DOHH2 (cell line): ENCODE results near the gene ABAT.

Experiments used
- H3F3A ChIP-seq: fragments of 200-600 bp; sonication (generic), shearing (Covaris generic); 2 replicates; pipeline ENCODE4 v1.6.0; 2016; ENCODE audit warnings: antibody characterized with exemption, mild to moderate bottlenecking; ENCODE audit not compliant: control insufficient read depth, insufficient read depth
- H3K27ac ChIP-seq: fragments of 200-600 bp; sonication (generic); 2 replicates; pipeline ENCODE4 v1.5.1; 2014; ENCODE audit warnings: low read depth, mild to moderate bottlenecking, low read length, moderate library complexity
- H3K27me3 ChIP-seq: fragments of 200-600 bp; sonication (generic); 2 replicates; pipeline ENCODE4 v1.6.1; 2014; ENCODE audit warnings: mild to moderate bottlenecking, low read length, mixed read lengths; ENCODE audit not compliant: control insufficient read depth
- H3K36me3 ChIP-seq: fragments of 200-600 bp; sonication (generic); 2 replicates; pipeline ENCODE4 v1.6.1; 2014; ENCODE audit warnings: mild to moderate bottlenecking, low read length, moderate library complexity, mixed read lengths; ENCODE audit not compliant: control insufficient read depth
- H3K4me1 ChIP-seq: fragments of 200-600 bp; sonication (generic); 2 replicates; pipeline ENCODE4 v1.6.1; 2014; ENCODE audit warnings: mild to moderate bottlenecking, low read length, mixed read lengths; ENCODE audit not compliant: control insufficient read depth
- H3K4me2 ChIP-seq: fragments of 200-600 bp; sonication (generic); 2 replicates; pipeline ENCODE4 v1.6.0; 2014; ENCODE audit warnings: mild to moderate bottlenecking, low read length, moderate library complexity
- H3K4me3 ChIP-seq: fragments of 200-600 bp; sonication (generic); 2 replicates; pipeline ENCODE4 v1.5.1; 2014; ENCODE audit warnings: mild to moderate bottlenecking, low read length, mixed read lengths
- H3K79me2 ChIP-seq: fragments of 200-600 bp; sonication (generic); 2 replicates; pipeline ENCODE4 v1.6.1; 2014; ENCODE audit warnings: mild to moderate bottlenecking, low read length, mixed read lengths; ENCODE audit not compliant: control insufficient read depth
- H3K9me2 ChIP-seq: fragments of 200-600 bp; sonication (generic); replicated peaks from 2 replicates; pipeline ENCODE4 v1.6.1; 2014; ENCODE audit warnings: mild to moderate bottlenecking, low read length, mixed read lengths; ENCODE audit not compliant: control insufficient read depth
- H3K9me3 ChIP-seq: fragments of 200-600 bp; sonication (generic); 2 replicates; pipeline ENCODE4 v1.6.1; 2014; ENCODE audit warnings: antibody characterized with exemption, low read length, mixed read lengths; ENCODE audit not compliant: control insufficient read depth, insufficient read depth
- H4K20me1 ChIP-seq: fragments of 200-600 bp; sonication (generic); 2 replicates; pipeline ENCODE4 v1.6.0; 2014; ENCODE audit warnings: low read depth, mild to moderate bottlenecking, antibody characterized with exemption, low read length, moderate library complexity; ENCODE audit not compliant: control insufficient read depth, insufficient read depth
- EZH2phosphoT487 ChIP-seq: fragments of 200-600 bp; sonication (generic); IDR thresholded peaks from 2 replicates; pipeline ENCODE4 v1.6.1; 2017; ENCODE audit warnings: borderline replicate concordance, mild to moderate bottlenecking, antibody characterized with exemption, low read length, moderate library complexity, mixed read lengths
- TF ChIP-seq, protein P1 (sequence below): fragments of 200-600 bp; sonication (generic); IDR thresholded peaks from one replicate; pipeline ENCODE4 v1.5.1; 2014; ENCODE audit warnings: antibody characterized with exemption, mild to moderate bottlenecking, low read depth, low read length; ENCODE audit not compliant: poor library complexity, severe bottlenecking

Gene ABAT

DNA sequence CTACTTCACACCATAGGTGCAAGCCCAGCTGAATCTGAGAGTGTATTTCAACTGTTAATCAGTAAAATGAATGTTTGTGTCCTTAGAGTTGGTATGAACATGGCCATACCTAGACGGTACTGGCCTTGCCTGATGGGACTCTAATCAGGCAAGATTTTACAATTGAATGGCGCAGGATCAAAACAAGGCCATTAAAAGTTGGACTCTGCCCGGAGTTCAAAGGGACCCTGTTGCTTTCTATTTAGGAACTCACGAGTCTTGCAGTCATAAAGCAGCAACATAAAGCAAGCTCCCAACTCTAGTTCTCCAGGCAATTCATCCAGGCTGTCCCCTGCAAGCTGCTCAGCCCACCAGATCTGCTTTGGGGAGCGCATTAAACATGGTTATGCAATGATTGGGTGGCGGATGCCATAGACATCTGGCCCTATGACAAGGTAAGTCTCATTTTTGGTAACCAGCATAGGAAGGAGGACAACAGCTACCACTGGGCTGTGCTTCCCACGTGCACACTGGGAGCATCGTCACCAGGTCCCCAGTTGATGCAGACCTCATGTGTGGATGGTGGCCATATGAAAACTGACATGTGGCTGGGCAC is 114.3 kb downstream of the ABAT start:
- H3K9me2 ChIP-seq: no peaks in the 10 kb centered on the region
- H3K9me3 ChIP-seq: no peaks in the 10 kb centered on the region
- TF ChIP-seq EZH2phosphoT487: no peak
- TF ChIP-seq, protein P1, sequence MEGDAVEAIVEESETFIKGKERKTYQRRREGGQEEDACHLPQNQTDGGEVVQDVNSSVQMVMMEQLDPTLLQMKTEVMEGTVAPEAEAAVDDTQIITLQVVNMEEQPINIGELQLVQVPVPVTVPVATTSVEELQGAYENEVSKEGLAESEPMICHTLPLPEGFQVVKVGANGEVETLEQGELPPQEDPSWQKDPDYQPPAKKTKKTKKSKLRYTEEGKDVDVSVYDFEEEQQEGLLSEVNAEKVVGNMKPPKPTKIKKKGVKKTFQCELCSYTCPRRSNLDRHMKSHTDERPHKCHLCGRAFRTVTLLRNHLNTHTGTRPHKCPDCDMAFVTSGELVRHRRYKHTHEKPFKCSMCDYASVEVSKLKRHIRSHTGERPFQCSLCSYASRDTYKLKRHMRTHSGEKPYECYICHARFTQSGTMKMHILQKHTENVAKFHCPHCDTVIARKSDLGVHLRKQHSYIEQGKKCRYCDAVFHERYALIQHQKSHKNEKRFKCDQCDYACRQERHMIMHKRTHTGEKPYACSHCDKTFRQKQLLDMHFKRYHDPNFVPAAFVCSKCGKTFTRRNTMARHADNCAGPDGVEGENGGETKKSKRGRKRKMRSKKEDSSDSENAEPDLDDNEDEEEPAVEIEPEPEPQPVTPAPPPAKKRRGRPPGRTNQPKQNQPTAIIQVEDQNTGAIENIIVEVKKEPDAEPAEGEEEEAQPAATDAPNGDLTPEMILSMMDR: no peak
- 0 out of 2 replicates have a peak, but pooled peaks cover 3% of the 10 kb centered on the region for H4K20me1 ChIP-seq
- no peak overlapping the region for H3K4me2 ChIP-seq
- peaks cover 6% of the 10 kb centered on the region; the same call in 1 of the 2 replicates for H3K4me1 ChIP-seq
- no peaks in the 10 kb centered on the region for H3K36me3 ChIP-seq
- peaks cover 5% of the 10 kb centered on the region; the same call in 1 of the 2 replicates for H3F3A ChIP-seq
- H3K27me3 ChIP-seq: no peaks in the 10 kb centered on the region
- H3K27ac ChIP-seq: no peak overlapping the region
- H3K4me3 ChIP-seq: no peak overlapping the region
- peaks cover 11% of the 10 kb centered on the region for H3K79me2 ChIP-seq

- H3K79me2 ChIP-seq: peaks cover 69% of the 10 kb centered on the region
- H3K4me2 ChIP-seq: peak overlapping the region; percentile 92; the same call in 1 of the 2 replicates
- H4K20me1 ChIP-seq: peaks cover 16% of the 10 kb centered on the region
- H3F3A ChIP-seq: peaks cover 5% of the 10 kb centered on the region; the same call in 1 of the 2 replicates
- H3K4me3 ChIP-seq: no peak overlapping the region
- no peaks in the 10 kb centered on the region for H3K27me3 ChIP-seq
- no peak overlapping the region for H3K27ac ChIP-seq
- H3K4me1 ChIP-seq: peaks cover 38% of the 10 kb centered on the region
- peaks cover 39% of the 10 kb centered on the region for H3K36me3 ChIP-seq
- no peaks in the 10 kb centered on the region for H3K9me2 ChIP-seq
- H3K9me3 ChIP-seq: no peaks in the 10 kb centered on the region
- TF ChIP-seq, protein P1: no peak
- no peak for TF ChIP-seq EZH2phosphoT487
Measured at GRCh38 chr16:8795091-8795490, 120.7 kb downstream of the ABAT start.

DNA sequence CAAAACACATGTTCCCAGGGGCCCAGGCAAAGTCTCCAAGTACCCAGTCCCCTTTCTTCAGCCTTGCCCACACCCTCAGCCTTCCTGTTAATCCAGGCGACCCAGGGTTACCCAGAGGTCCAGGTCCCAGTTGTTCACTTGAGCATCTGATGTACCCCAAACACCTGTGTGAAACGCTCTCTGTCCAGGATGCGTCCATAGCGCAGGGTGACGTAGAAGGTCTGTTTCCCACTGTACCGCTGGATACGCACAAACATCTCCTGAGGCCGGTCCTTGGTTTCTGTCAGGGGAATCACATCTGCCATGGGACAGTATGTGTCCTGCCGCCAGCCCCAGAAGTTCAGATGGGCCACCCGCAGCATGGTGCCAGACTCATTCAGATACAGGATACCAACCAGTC is 121.4 kb downstream of the ABAT start:
- Histone ChIP-seq H3K9me3 (no peaks in the 10 kb centered on the region), H3K36me3 (peaks cover 46% of the 10 kb centered on the region), H3K27ac (no peak overlapping the region), H3F3A (peaks cover 5% of the 10 kb centered on the region; the same call in 1 of the 2 replicates), H3K9me2 (no peaks in the 10 kb centered on the region), H3K27me3 (no peaks in the 10 kb centered on the region), H3K79me2 (peaks cover 77% of the 10 kb centered on the region), H4K20me1 (peaks cover 18% of the 10 kb centered on the region), H3K4me1 (peaks cover 41% of the 10 kb centered on the region), H3K4me2 (peak overlapping the region; percentile 92), H3K4me3 (peak overlapping the region; percentile 95; the same call in 1 of the 2 replicates)
- no peak for TF ChIP-seq EZH2phosphoT487
- TF ChIP-seq, protein P1: no peak
